ENCODE data around the gene GRID2IP.

GRID2IP gene

GRCh38 chr7:6556196-6556595 lies 4.9 kb upstream of the GRID2IP start:
- Histone ChIP-seq H3K4me1 (ENCODE audit: low read depth, poor library complexity, severe bottlenecking) (no peaks in the 10 kb centered on the region), H3K9ac (no peak overlapping the region), H2AFZ (ENCODE audit: low read depth) (no peak overlapping the region), H3K79me2 (ENCODE audit: insufficient read depth, low read depth) (no peaks in the 10 kb centered on the region), H3K36me3 (ENCODE audit: insufficient read depth) (no peaks in the 10 kb centered on the region), H3K27me3 (ENCODE audit: insufficient read depth, low read depth) (no peaks in the 10 kb centered on the region), H3K4me2 (no peak overlapping the region), H3K27ac (no peak overlapping the region), H3K4me3 (IDR thresholded peaks at IDR 0.05; ENCODE audit: insufficient read depth, low read depth, low read length) (no peak overlapping the region), H4K20me1 (ENCODE audit: insufficient read depth) (no peaks in the 10 kb centered on the region)
- no peak for TF ChIP-seq CTCF (conservative IDR thresholded peaks at IDR 0.05; ENCODE audit: low read depth, low read length)

- Histone ChIP-seq H3K4me1 (ENCODE audit: low read depth, poor library complexity, severe bottlenecking) (no peaks in the 10 kb centered on the region), H3K9ac (no peak overlapping the region), H3K36me3 (ENCODE audit: insufficient read depth) (no peaks in the 10 kb centered on the region), H3K4me2 (no peak overlapping the region), H3K27ac (no peak overlapping the region), H4K20me1 (ENCODE audit: insufficient read depth) (no peaks in the 10 kb centered on the region), H3K4me3 (IDR thresholded peaks at IDR 0.05; ENCODE audit: insufficient read depth, low read depth, low read length) (no peak overlapping the region), H3K27me3 (ENCODE audit: insufficient read depth, low read depth) (no peaks in the 10 kb centered on the region), H2AFZ (ENCODE audit: low read depth) (no peak overlapping the region), H3K79me2 (ENCODE audit: insufficient read depth, low read depth) (no peaks in the 10 kb centered on the region)
- TF ChIP-seq CTCF (conservative IDR thresholded peaks at IDR 0.05; ENCODE audit: low read depth, low read length) = no peak
Observed at GRCh38 chr7:6554848-6555247, 3.6 kb upstream of the GRID2IP start.

- no peaks in the 10 kb centered on the region for H3K36me3 ChIP-seq (ENCODE audit: insufficient read depth)
- no peak for TF ChIP-seq CTCF (conservative IDR thresholded peaks at IDR 0.05; ENCODE audit: low read depth, low read length)
- no peaks in the 10 kb centered on the region for H3K4me1 ChIP-seq (ENCODE audit: low read depth, poor library complexity, severe bottlenecking)
- no peak overlapping the region for H3K4me2 ChIP-seq
- H3K9ac ChIP-seq = no peak overlapping the region
- no peak overlapping the region for H2AFZ ChIP-seq (ENCODE audit: low read depth)
- H3K27ac ChIP-seq = no peak overlapping the region
- no peaks in the 10 kb centered on the region for H3K27me3 ChIP-seq (ENCODE audit: insufficient read depth, low read depth)
- H4K20me1 ChIP-seq (ENCODE audit: insufficient read depth) = no peaks in the 10 kb centered on the region
- no peaks in the 10 kb centered on the region for H3K79me2 ChIP-seq (ENCODE audit: insufficient read depth, low read depth)
- H3K4me3 ChIP-seq (IDR thresholded peaks at IDR 0.05; ENCODE audit: insufficient read depth, low read depth, low read length) = no peak overlapping the region
Observed at GRCh38 chr7:6553448-6554044, 2.3 kb upstream of the GRID2IP start.

- no peak for TF ChIP-seq CTCF (conservative IDR thresholded peaks at IDR 0.05; ENCODE audit: low read depth, low read length)
- no peak overlapping the region for H3K4me3 ChIP-seq (IDR thresholded peaks at IDR 0.05; ENCODE audit: insufficient read depth, low read depth, low read length)
- H3K4me2 ChIP-seq = no peak overlapping the region
- H3K79me2 ChIP-seq (ENCODE audit: insufficient read depth, low read depth) = no peaks in the 10 kb centered on the region
- H3K27ac ChIP-seq = no peak overlapping the region
- H2AFZ ChIP-seq (ENCODE audit: low read depth) = no peak overlapping the region
- H3K27me3 ChIP-seq (ENCODE audit: insufficient read depth, low read depth) = no peaks in the 10 kb centered on the region
- no peaks in the 10 kb centered on the region for H3K4me1 ChIP-seq (ENCODE audit: low read depth, poor library complexity, severe bottlenecking)
- no peaks in the 10 kb centered on the region for H4K20me1 ChIP-seq (ENCODE audit: insufficient read depth)
- H3K9ac ChIP-seq = no peak overlapping the region
- no peaks in the 10 kb centered on the region for H3K36me3 ChIP-seq (ENCODE audit: insufficient read depth)
Observed at GRCh38 chr7:6547400-6547799, 3.9 kb downstream of the GRID2IP start.

All from KMS-11 (cell line).